HG03565 (cell line): ENCODE data around the gene TTC28.
"Not testable (repeated sequence)": the region's sequence is repeated elsewhere in the genome, so short reads cannot be mapped to it uniquely, and the experiment has no call there.

Experiments used
- ATAC-seq: cut with Tn5 transposase; IDR thresholded peaks from one replicate; pipeline ENCODE4 v1.9.1; 2021; ENCODE audit warnings: mild to moderate bottlenecking, moderate library complexity; ENCODE audit not compliant: unreplicated experiment

Gene TTC28

DNA sequence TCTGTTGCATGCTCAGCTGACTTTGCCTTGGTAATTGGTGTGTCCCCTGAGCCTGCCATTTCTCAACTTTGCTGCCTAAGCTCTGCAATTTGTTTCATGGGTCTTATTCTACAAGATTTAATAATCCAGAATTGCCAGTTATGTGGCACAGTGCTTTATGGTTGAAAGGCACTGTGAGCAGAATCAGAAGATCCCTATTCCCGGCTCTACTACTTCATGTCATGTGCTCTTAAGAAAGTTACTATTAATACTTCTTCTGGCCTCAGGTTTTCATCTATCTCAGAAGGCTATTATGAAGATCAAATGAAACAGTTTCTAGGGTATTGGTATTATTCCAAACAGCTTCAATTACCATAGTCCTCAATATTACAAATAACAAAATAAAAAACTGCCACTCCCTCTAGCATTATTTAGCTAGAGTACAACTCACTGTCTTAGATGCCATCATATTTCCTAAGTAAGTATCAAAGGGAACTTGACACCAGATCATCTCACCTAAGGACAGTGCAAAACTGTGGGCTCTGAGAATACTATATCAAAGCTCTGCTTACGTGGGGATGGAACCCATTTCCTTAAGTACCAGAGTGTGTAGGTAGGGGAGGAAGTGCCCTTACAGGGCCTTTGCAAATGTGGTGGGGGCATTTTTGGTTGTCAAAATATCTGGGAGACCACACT is 560.5 kb downstream of the TTC28 start:
- ATAC-seq, result no peak

- no peak for ATAC-seq
These were observed 563.4 kb downstream of the TTC28 start for GRCh38 chr22:28116219-28116673.

- no peak for ATAC-seq
These were observed 564.2 kb downstream of the TTC28 start for GRCh38 chr22:28115426-28115825.

GRCh38 chr22:28112548-28113043 is 567.0 kb downstream of the TTC28 start:
- ATAC-seq, result no peak

DNA sequence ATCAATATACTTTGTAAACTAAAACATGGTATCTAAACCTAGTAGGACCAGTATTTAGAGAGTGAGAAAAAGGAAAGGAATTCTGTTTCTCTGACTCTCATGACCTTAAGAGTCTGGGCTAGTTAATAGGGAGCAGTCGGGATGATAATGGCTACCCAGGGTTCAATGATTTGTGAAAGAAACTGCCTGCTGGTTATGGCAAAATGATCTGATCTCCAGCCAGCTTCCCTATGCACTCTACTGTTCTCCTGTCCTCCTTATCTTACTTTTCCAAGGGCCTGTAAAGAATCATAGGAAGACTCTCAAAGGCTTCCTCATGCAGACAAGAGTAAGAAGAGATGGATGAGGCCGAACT is 567.5 kb downstream of the TTC28 start:
- ATAC-seq, result no peak

DNA sequence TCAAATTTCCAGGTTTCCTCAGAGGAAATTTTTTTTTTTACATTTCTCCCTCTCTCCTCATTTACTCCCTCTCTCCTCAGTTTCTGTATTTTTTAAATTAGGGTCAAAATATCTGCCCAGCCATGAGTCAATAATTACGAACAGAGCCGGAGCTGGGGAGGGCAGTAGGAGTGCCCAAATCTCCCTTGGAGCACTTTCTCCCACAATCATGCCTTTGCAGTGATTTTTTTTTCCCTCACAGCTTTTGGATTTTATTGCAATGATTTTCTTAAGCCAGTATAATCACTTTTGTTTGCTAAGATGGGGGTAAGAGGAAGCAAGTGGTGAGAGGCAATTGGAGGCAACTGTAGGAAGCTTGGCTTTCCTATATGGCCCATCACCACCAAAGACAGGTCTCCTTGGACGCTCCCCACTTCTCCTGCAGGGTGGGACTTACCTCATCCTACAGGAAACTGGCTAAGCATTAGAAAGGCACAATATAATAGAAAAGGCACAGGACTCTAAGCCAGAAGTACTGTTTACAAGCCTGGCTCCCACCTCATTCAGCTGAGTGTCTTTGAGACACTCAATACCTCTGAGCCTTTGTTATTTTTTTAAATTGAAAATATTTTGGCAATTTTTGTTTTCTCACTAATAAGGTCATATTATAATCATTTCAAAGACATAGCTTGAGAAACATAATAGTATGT is 568.0 kb downstream of the TTC28 start:
- ATAC-seq, result no peak

DNA sequence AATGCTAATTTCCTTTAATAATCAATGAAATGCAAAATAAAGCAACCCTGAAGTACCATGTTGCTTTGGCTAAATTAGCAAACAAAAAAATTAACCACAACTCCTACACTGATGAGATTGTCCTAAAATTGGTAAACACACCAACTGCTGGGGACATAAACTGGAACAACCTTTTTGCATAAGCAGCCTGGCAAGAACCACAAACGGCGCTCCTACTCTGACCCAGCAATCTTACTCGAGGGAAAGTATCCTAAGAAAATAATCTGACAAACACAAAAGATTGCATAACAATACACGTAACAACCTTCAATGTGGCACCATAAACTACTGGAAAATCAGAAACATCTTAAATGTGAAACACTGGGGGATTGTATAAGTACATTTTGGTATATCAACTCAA is 570.8 kb downstream of the TTC28 start:
- no peak for ATAC-seq

DNA sequence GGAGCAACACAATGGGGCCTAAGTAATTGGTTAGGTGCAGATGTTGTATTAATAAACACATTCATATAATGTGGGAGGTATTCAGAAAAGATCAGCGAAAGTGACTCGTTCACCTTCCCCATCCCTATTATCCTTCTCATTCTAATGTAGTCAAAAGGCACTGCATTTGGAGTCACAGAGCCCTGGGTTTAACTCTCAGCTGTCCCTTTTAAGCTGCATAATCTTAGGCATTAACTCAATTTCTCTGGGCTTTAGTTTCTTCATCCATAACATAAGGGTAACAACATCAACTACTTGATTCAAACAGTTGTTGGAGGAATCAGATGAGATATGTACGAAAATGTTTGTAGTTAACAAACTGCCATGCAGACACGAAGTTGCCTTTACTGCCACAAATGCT is 573.0 kb downstream of the TTC28 start:
- no peak for ATAC-seq

GRCh38 chr22:28105988-28106387 is 573.7 kb downstream of the TTC28 start:
- ATAC-seq, result no peak

DNA sequence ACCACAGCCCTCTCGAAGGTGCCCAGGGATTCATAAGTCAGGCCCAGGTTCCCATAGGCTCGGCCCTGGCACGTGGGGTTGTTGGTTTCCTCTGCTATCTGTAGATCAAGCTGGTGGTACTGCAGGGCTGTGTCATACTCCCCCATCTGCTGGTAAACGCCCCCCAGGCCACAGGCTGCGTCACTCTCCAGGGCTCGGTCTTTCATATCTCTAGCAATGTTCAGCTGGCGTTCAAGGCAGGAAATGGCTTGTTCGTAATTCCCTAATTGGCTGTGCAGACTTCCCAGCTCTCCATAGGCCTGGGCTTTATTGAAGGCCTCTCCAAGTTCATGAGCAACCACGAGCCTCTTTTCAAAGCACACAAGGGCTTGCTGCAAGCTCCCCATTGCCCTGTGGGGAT is 574.2 kb downstream of the TTC28 start:
- ATAC-seq, result no peak

GRCh38 chr22:28103596-28103995 is 576.0 kb downstream of the TTC28 start:
- ATAC-seq, result no peak

GRCh38 chr22:28102151-28102812 is 577.4 kb downstream of the TTC28 start:
- ATAC-seq, result no peak

DNA sequence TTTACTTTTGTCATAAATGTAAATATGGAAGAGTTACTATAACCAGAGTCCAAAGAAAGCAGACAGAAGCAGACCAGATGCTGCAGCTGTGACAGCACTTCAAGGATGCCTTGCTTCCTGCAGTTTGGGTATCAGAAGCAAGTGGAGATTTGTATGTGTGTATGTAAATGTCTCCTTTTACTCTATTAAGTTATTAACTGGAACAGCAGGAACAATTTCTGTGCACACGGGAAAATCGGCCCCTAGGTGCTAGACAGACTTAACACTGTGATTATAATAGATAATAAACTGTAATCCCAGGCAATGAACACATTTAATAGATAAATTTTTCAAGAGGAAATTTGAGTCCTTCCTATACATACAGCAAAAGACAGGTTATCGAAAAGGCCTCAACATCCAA is 582.0 kb downstream of the TTC28 start:
- no peak for ATAC-seq

DNA sequence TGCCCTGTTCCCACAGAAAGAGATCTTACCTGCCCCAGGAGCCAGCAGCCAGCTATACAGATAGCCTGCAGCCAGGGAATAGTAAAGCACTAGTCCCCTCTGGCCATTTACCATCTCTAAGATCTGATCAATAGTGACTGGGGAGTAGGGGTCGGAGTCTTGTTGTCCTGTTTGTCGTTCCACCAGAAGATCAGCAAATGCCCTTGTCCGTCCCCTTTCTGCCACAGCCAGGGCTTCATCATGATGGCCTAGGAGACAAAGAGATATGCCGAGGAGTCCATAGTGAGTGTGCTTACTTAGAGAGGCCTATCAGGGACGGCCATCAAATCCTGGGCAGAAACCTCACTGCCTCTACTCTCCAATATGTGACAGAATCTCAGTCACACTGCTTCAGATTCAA is 583.5 kb downstream of the TTC28 start:
- no peak for ATAC-seq

DNA sequence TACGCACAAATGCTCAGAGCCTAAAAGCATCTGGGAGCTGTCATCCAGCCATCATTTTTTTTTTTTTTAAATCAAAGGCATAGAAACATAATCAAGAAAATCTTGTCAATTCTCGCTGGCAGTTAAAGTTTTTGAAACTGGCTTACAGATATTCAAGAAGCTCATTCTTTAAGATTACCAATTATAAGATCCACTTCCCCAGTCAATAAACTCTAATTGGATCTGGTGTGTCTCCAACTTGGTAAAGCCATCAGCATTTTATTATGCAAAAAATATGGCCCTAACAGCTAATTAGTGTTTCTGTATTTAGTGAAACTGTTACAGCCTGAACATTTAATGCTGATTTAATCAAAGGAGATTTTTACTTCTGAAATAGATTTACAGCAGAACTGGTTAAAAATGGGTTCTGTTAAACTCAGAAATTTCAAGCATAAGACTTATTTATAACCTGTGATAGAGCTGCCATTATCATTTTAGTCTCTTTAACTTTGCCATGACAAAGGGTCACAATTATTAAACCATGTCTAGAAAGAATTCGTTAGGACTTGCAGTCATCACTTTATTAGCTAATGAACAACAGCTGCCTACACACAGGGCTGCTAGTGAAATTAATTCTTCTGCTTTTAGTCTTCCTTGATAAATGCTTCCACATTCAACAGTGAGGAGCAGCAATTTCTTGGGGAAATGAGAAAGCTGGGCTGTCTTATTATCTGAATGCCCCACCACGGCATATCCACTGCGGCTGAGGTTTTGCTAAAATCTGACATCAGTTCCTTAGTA is 584.1 kb downstream of the TTC28 start:
- ATAC-seq, result no peak

DNA sequence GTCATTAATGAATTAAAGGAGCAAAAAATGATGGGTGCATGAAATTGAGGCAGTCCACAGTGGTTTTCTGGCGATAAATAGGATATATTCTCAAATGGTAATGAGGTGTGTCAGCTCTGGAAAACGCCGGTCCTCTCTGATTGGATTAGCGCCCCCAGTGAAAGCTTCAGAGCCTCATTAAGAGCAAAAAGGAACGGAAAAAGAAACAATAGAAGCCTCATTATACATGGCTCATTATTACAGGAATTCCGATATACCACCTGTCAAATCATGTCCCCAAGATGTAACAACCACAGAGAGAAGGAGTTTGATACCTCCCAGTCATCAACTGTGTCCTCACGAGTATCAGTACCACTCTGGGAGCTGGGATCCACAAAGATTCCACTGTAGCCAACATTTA is 584.9 kb downstream of the TTC28 start:
- ATAC-seq, result no peak

- ATAC-seq, result no peak
These were observed 585.9 kb downstream of the TTC28 start for GRCh38 chr22:28093711-28094110.

DNA sequence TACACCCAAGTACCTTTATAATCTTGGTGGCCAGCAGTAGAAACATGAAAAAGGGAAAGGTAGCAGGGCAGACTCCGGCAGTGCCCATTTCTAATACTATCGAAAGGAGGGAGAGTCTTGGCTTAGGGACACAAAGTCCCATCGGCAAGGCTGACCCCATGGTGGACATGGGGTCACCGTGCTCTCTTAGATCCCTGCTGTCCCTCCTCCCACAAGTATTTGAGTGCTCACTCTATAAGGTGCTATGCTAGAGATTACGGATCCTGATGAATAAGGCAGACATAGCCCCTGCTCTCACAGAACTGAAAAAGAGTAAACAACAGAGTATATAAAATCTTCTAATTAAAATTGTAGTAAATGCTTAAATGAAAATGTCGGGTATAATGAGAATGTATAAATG is 588.2 kb downstream of the TTC28 start:
- no peak for ATAC-seq

DNA sequence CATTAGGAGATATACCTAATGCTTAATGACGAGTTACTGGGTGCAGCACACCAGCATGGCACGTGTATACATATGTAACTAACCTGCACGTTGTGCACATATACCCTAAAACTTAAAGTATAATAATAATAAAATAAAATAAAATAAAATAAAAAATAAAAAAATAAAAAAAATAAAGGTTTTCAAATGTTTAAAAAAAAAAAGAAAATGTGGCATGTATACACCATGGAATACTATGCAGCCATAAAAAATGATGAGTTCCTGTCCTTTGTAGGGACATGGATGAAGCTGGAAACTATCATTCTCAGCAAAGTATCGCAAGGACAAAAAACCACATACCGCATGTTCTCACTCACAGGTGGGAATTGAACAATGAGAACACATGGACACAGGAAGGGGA is 590.1 kb downstream of the TTC28 start:
- ATAC-seq, result not testable (repeated sequence)

- no peak for ATAC-seq
These were observed 602.5 kb downstream of the TTC28 start for GRCh38 chr22:28077166-28077565.

GRCh38 chr22:28075358-28075981 is 604.2 kb downstream of the TTC28 start:
- no peak for ATAC-seq
